Activated CD8-positive, alpha-beta memory T cell treated with anti-CD3 and anti-CD28 coated beads for 1 hour (primary cell): Measurements from ENCODE around the gene CERS4.
"Not testable (repeated sequence)": the region's sequence is repeated elsewhere in the genome, so short reads cannot be mapped to it uniquely, and the experiment has no call there.

Experiments
- DNase-seq, 2 donors: peaks; one replicate each; pipeline ENCODE4 v3.0.0-alpha.2; 2020; ENCODE audit warnings: low read depth in 1 of 2; ENCODE audit errors: extremely low read depth in 1 of 2

CERS4 gene

GRCh38 chr19:8259142-8259921 is 50.2 kb downstream of the CERS4 start:
- no peak for DNase-seq

DNA sequence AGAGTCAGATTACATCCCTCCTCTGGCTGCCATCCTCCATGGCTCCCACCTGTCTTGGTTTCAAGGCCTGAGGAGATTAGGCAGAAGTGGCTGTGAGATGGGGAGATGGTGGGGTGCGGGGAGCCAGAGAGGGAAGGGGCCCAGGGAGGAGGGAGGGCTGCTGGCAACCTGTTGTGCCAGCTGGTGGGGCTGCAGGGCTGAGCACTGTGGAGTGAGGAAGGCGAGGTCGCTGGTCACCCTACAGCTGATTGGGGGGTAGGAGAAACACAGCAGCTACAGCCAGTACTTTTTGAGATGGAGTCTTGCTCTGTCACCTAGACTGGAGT is 50.7 kb downstream of the CERS4 start:
- DNase-seq, result no peak

GRCh38 chr19:8261347-8261746 is 52.2 kb downstream of the CERS4 start:
- DNase-seq, result no peak

DNA sequence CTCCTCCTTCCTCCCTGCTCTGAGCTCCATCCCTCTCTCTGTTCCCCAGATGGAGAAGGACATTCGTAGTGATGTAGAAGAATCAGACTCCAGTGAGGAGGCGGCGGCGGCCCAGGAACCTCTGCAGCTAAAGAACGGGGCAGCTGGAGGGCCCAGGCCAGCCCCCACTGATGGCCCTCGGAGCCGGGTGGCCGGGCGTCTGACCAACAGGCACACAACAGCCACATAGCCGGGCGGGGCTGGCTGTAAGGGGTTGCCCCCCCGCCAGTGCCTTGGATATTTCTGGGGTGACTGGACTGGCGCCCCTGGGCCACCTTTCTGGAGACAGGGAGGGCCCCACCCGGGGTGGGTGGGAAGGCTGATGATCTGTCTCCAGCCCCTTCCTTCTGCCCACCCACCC is 52.7 kb downstream of the CERS4 start:
- DNase-seq, result no peak

GRCh38 chr19:8262431-8262830 is 53.3 kb downstream of the CERS4 start:
- DNase-seq, result no peak

GRCh38 chr19:8264248-8264647 is 55.1 kb downstream of the CERS4 start:
- DNase-seq, result not testable (repeated sequence)

DNA sequence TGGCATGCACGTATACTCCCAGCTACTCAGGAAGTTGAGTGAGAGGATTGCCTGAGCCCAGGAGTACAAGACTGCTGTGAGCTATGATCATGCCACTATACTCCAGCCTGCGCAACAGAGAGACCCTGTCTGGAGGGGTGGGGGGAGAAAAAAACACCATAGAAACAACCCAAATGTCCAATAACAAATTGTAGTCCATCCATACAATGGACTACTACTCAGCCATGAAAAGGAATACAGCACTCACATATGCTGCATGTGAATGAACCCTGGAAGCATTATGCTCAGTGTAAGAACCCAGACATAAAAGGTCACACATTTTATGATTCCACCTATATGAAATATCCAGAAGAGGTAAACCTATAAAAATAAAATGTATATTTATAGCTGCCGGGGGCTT is 56.7 kb downstream of the CERS4 start:
- DNase-seq, result no peak

DNA sequence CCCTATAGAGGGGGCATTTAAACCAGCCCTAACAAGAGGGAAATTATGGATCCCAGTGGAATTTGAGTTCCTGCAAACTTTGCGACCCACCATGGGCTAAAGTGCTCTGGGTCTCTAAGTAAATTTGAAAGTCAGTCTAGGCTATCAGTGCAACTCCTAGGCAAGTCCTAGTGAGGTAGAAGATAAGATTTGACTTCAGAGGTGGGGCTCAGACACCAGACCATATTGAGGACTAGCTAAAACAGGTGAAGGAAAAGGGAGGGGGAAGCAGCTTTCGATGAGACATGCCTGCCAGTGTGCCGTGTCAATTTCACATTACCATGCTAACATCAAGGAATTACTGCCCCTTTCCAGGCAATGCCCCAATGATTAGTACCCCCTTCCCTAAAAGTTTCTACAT is 60.6 kb downstream of the CERS4 start:
- no peak for DNase-seq

- DNase-seq, result not testable (repeated sequence)
Measured at GRCh38 chr19:8276508-8276907, 67.3 kb downstream of the CERS4 start.

- DNase-seq, result not testable (repeated sequence)
Measured at GRCh38 chr19:8291337-8291736, 82.2 kb downstream of the CERS4 start.

DNA sequence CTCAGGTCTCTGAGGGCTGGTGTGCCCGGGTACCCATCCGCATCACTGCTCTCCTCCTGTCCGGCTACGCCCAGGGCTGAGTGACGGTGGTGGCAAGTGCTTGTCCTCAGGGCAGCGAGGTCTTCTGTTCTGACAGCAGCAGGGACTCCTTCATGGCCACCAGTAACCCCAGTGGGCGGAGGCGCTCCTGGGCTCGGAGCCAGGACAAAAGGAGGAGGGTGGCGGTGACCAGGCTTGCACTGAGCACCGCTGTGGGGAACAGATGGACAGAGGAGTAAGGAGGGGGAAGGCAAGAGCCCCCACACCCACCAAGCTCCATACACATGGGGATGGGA is 93.2 kb downstream of the CERS4 start:
- no peak for DNase-seq

DNA sequence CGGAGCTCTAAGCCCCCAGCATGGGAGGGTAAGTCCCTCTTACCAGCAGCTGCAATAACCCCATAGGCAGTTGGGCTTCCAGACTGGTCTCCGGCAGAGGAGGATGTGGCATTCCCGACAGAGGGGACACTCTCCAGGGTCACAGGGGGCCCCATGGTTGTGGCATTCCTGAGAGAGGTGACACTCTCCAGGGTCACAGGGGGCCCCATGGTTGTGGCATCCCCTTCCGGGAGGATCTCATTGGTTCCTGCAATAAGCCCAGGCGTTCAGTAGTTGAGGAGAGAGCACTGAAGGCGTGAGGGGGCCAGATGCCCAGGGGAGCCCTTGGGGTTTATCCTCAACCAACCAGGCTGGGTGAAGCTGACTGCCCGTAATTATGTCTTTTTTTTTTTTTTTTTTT is 93.6 kb downstream of the CERS4 start:
- no peak for DNase-seq

- DNase-seq, result no peak
Measured at GRCh38 chr19:8304841-8305621, 95.9 kb downstream of the CERS4 start.

GRCh38 chr19:8305798-8306197 is 96.6 kb downstream of the CERS4 start:
- no peak for DNase-seq

DNA sequence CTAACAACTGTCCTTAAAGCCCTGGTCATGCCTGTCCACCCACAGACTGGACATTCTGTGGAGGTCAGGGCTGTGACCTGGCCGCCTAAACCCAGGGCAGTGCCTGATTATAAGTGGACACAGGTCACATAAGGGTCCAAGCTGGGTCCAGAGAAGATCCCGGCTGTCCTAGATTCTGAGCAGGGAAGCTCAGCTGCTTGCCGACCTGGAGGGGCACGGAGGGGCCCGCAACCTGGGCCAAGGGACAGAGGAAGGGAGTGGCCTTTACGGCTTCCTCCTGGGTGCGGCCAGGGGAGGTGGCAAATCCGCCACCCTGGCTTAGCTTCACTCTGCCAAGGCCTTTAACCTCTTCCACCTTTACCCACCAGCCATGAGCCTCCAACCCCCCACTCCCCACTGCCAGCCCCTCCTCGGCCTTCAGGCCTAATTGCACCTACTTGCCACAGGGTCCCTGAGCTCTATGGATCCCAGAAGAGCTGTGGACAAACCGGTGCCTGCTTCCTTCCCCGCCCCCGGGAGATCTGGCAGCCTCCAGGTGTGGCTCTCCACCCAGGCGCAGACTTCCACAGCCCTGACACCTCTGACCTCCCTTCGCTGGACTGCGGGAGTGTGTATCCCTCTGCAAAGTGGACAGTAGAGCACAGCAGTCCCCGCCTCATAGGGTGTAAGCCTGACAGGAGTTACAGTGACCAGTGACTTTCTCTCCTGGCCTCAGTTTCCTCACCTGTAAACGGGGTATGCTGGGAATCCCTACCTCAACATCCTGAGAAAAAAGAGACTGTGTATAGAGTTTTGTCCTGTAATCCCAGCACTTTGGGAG is 97.3 kb downstream of the CERS4 start:
- no peak for DNase-seq

- DNase-seq, result no peak
Measured at GRCh38 chr19:8307400-8307964, 98.3 kb downstream of the CERS4 start.

- DNase-seq, result peak; percentile 46 to 81
Measured at GRCh38 chr19:8307965-8308866, 99.0 kb downstream of the CERS4 start, which contains the start of gene CD320. Gene CD320, minus strand, starts transcription at chr19:8308358. Its CDS starts 68 bp downstream, at chr19:8308290.

DNA sequence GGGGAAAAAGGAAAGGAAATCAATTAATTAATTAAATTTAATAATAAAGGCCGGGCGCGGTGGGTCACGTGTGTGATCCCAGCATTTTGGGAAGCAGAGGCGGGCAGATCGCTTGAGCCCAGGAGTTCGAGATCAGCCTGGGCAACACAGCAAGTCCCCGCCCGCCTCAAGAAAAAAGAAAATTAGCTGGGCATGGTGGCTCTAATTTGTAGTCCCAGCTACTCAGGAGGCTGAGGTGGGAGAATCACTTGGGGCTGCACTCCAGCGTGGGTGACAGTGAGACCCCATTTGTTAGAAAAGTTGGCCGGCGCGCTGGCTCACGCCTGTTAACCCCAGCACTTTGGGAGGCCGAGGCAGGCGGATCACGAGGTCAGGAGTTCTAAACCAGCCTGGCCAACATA is 99.7 kb downstream of the CERS4 start:
- no peak for DNase-seq

GRCh38 chr19:8310342-8311055 is 101.3 kb downstream of the CERS4 start:
- no peak for DNase-seq
